Neural cell (in vitro differentiated cells): Measurements from ENCODE around the gene GFM1. TPM values are rescaled to one million over a fixed set of nuclear protein-coding genes. Genes with fewer than 3 reads are reported as not detected.

Source experiments
- H2AFZ ChIP-seq: fragments of 200-600, 300-800 bp; sonication (generic), shearing (Covaris generic); 2 replicates; pipeline ENCODE4 v1.6.0; 2014; ENCODE audit warnings: low read depth, mild to moderate bottlenecking, antibody characterized with exemption, low read length, moderate library complexity
- H3F3A ChIP-seq: fragments of 200-600 bp; shearing (Covaris generic); 2 replicates; pipeline ENCODE4 v1.6.1; 2016; ENCODE audit warnings: mild to moderate bottlenecking, moderate library complexity, mixed read lengths, antibody characterized with exemption, low read length; ENCODE audit not compliant: insufficient read depth, poor library complexity, severe bottlenecking
- H3K27ac ChIP-seq: fragments of 200-600, 300-800 bp; sonication (generic), shearing (Covaris generic); 2 replicates; pipeline ENCODE4 v1.5.1; 2014; ENCODE audit warnings: mild to moderate bottlenecking, low read length, moderate library complexity
- H3K27me3 ChIP-seq: fragments of 300-800, 200-600 bp; sonication (generic), shearing (Covaris generic); 2 replicates; pipeline ENCODE4 v1.6.0; 2014; ENCODE audit warnings: mild to moderate bottlenecking, low read depth, low read length, moderate library complexity; ENCODE audit not compliant: insufficient read depth
- H3K36me3 ChIP-seq: fragments of 300-800, 200-600 bp; sonication (generic), shearing (Covaris generic); 2 replicates; pipeline ENCODE4 v1.5.1; 2014; ENCODE audit warnings: mild to moderate bottlenecking, antibody characterized with exemption, low read length, moderate library complexity; ENCODE audit not compliant: insufficient read depth
- H3K4me2 ChIP-seq: fragments of 300-800, 200-600 bp; sonication (generic), shearing (Covaris generic); 2 replicates; pipeline ENCODE4 v1.6.0; 2014; ENCODE audit warnings: mild to moderate bottlenecking, low read length
- H3K4me3 ChIP-seq: fragments of 300-800, 200-600 bp; sonication (generic), shearing (Covaris generic); 2 replicates; pipeline ENCODE4 v1.5.1; 2014; ENCODE audit warnings: mild to moderate bottlenecking, low read length, moderate library complexity
- H3K79me2 ChIP-seq: fragments of 200-600 bp; shearing (Covaris generic); replicated peaks from 2 replicates; pipeline ENCODE4 v1.6.0; 2014; ENCODE audit warnings: mild to moderate bottlenecking, low read length, moderate library complexity; ENCODE audit not compliant: insufficient read depth
- H3K9ac ChIP-seq: fragments of 300-800, 200-600 bp; sonication (generic), shearing (Covaris generic); 2 replicates; pipeline ENCODE4 v1.6.1; 2016; ENCODE audit warnings: mild to moderate bottlenecking, low read length, mixed read lengths
- H3K9me2 ChIP-seq: fragments of 200-600 bp; shearing (Covaris generic); 2 replicates; pipeline ENCODE4 v1.6.1; 2016; ENCODE audit warnings: mild to moderate bottlenecking, low read length, mixed read lengths; ENCODE audit not compliant: insufficient read depth
- H3K9me3 ChIP-seq: fragments of 200-600, 300-800 bp; sonication (generic), shearing (Covaris generic); 2 replicates; pipeline ENCODE4 v1.6.1; 2016; ENCODE audit warnings: mild to moderate bottlenecking, mixed run types, low read length, moderate library complexity, mixed read lengths
- H4K20me1 ChIP-seq: fragments of 200-600 bp; shearing (Covaris generic); 2 replicates; pipeline ENCODE4 v1.6.1; 2016; ENCODE audit warnings: mild to moderate bottlenecking, mixed run types; ENCODE audit not compliant: insufficient read depth
- EP300 ChIP-seq: fragments of 450-650 bp; conservative IDR thresholded peaks from 2 replicates; pipeline ENCODE4 v1.6.1; 2014; ENCODE audit warnings: antibody characterized with exemption, mild to moderate bottlenecking, moderate library complexity; ENCODE audit not compliant: poor library complexity, severe bottlenecking
- EZH2 ChIP-seq: fragments of 200-600, 300-800 bp; shearing (Covaris generic), sonication (generic); IDR thresholded peaks from 2 replicates; pipeline ENCODE4 v1.6.1; 2014; ENCODE audit warnings: antibody characterized with exemption, low read length, borderline replicate concordance, mild to moderate bottlenecking; ENCODE audit not compliant: insufficient read depth, poor library complexity, severe bottlenecking
- MXI1 ChIP-seq: fragments of 450-650 bp; conservative IDR thresholded peaks from 2 replicates; pipeline ENCODE4 v1.6.1; 2014; ENCODE audit warnings: antibody characterized with exemption, mild to moderate bottlenecking; ENCODE audit not compliant: poor library complexity, severe bottlenecking
- POLR2AphosphoS5 ChIP-seq: IDR thresholded peaks from 2 replicates; pipeline ENCODE4 v1.6.1; 2012
- REST ChIP-seq: IDR thresholded peaks from 2 replicates; pipeline ENCODE4 v1.6.1; 2012; ENCODE audit warnings: borderline replicate concordance
- SMC3 ChIP-seq: fragments of 450-650 bp; conservative IDR thresholded peaks from 2 replicates; pipeline ENCODE4 v1.6.1; 2014; ENCODE audit warnings: antibody characterized with exemption, mild to moderate bottlenecking, moderate library complexity; ENCODE audit not compliant: poor library complexity
- TAF1 ChIP-seq: IDR thresholded peaks from 2 replicates; pipeline ENCODE4 v1.6.1; 2012; ENCODE audit warnings: low read depth
- polyA plus RNA-seq: library from polyadenylated mRNA; depleted of rRNA; stranded (reverse); fragments of >200 nt; gene quantifications from 2 replicates; pipeline ENCODE4 v1.2.3, GENCODE V29; 2014
- small RNA-seq, 3 experiments: library from RNA; depleted of rRNA; stranded (forward); fragments of <200 nt; gene quantifications; one replicate each; pipeline ENCODE3, GENCODE V24; 2012

Gene GFM1
- polyA plus RNA-seq, 1 donor from 2014 or later, result 67.1 TPM

- Histone ChIP-seq H4K20me1 (no peaks in the 10 kb centered on the region), H3K9me2 (no peaks in the 10 kb centered on the region), H3F3A (no peaks in the 10 kb centered on the region), H3K9ac (no peak overlapping the region), H3K27ac (no peak overlapping the region), H3K9me3 (no peaks in the 10 kb centered on the region), H3K36me3 (no peaks in the 10 kb centered on the region), H3K4me3 (no peak overlapping the region), H3K27me3 (no peaks in the 10 kb centered on the region), H2AFZ (no peak overlapping the region), H3K79me2 (no peaks in the 10 kb centered on the region), H3K4me2 (no peak overlapping the region)
- TF ChIP-seq POLR2AphosphoS5 (no peak), EP300 (no peak), EZH2 (no peak), SMC3 (no peak), REST (no peak), MXI1 (no peak), TAF1 (no peak)
Measured at GRCh38 chr3:158739661-158740060, 95.3 kb downstream of the GFM1 start.

Small RNA genes lying within 50 kb of the gene (small RNA-seq; reads per million reads assigned to genes)
- 0 reads per million in 3 experiments for gene AC025033.1
- 0 reads per million in 3 experiments for gene AC080013.6

Other genes with a start within 250 kb of the GFM1 start
- 45.5 and 55.9 TPM in 2 replicates for gene MLF1, start 73.3 kb upstream of the GFM1 start, polyA plus RNA-seq
- gene LXN, start 28.1 kb downstream of the GFM1 start, polyA plus RNA-seq, result 0.53 TPM in 1 of 2 replicates, not detected in the other
- not detected in 2 replicates for gene RARRES1, start 87.9 kb downstream of the GFM1 start, polyA plus RNA-seq
- 82.4 and 107 TPM in 2 replicates for gene MFSD1, start 157.5 kb downstream of the GFM1 start, polyA plus RNA-seq